T-helper 1 cell (primary cell): ENCODE data around the gene FCER2.

ENCODE experiments used
- DNase-seq, 5 donors: peaks; one replicate each; pipeline ENCODE4 v3.0.0-alpha.2; 2012 to 2020

Gene FCER2

GRCh38 chr19:7645163-7645562, 56.8 kb downstream of the FCER2 start:
- DNase-seq: no peak

- no peak for DNase-seq
Observed at GRCh38 chr19:7644550-7644877, 57.4 kb downstream of the FCER2 start.

GRCh38 chr19:7643629-7644549, 58.0 kb downstream of the FCER2 start:
- DNase-seq: peak in 1 of 5 donors; percentile 15

- DNase-seq: no peak
Observed at GRCh38 chr19:7643031-7643415, 58.9 kb downstream of the FCER2 start.

GRCh38 chr19:7642295-7643030, 59.5 kb downstream of the FCER2 start:
- DNase-seq: no peak

GRCh38 chr19:7641290-7642276, 60.3 kb downstream of the FCER2 start:
- no peak for DNase-seq

GRCh38 chr19:7640803-7641202, 61.1 kb downstream of the FCER2 start:
- DNase-seq: no peak

GRCh38 chr19:7639863-7640348, 62.0 kb downstream of the FCER2 start:
- no peak for DNase-seq

GRCh38 chr19:7638802-7639465, 63.0 kb downstream of the FCER2 start:
- no peak for DNase-seq
